Right atrium auricular region (tissue), 2 donors: ENCODE data around the gene HOXA2. TPM values are rescaled to one million over a fixed set of nuclear protein-coding genes. Genes with fewer than 3 reads are reported as not detected.
A peak's percentile ranks its signal among the peaks of the same experiment; 100 is the strongest.

Source experiments
- DNase-seq: peaks from one replicate; pipeline ENCODE4 v3.0.0-alpha.2; 2019; ENCODE audit warnings: low spot score
- H3K27ac ChIP-seq, 2 donors: fragments of 200-600 bp; sonication (generic); 1 replicate in 1 of 2; 2 replicates in 1 of 2; pipeline ENCODE4 v1.5.1; 2016 to 2019
- H3K27me3 ChIP-seq, 2 donors: fragments of 200-600 bp; sonication (generic); one replicate each; pipeline versions ENCODE4 v1.5.1 to v1.6.0; 2017 to 2019
- H3K36me3 ChIP-seq: fragments of 200-600 bp; sonication (generic); one replicate; pipeline ENCODE4 v1.5.1; 2016
- H3K4me1 ChIP-seq, 2 donors: fragments of 200-600 bp; sonication (generic); one replicate each; pipeline versions ENCODE4 v1.5.1 to v1.6.0; 2017 to 2019
- H3K4me3 ChIP-seq, 2 donors: fragments of 200-600 bp; sonication (generic); 1 replicate in 1 of 2; 2 replicates in 1 of 2; pipeline ENCODE4 v1.5.1; 2017 to 2019; ENCODE audit warnings: mild to moderate bottlenecking in 1 of 2, moderate library complexity in 1 of 2
- H3K9me3 ChIP-seq, 2 donors: fragments of 200-600 bp; sonication (generic); one replicate each; pipeline ENCODE4 v1.5.1; 2019
- CTCF ChIP-seq, 2 donors: fragments of 200-600 bp; sonication (generic); IDR thresholded peaks; one replicate each; pipeline ENCODE4 v1.5.1; 2019; ENCODE audit warnings: antibody characterized with exemption in 2 of 2
- total RNA-seq, 2 donors: library from RNA; depleted of rRNA; stranded (reverse); fragments of >200 nt; gene quantifications; one replicate each; pipeline ENCODE4 v1.1.0, GENCODE V29; 2016

HOXA2 gene
- total RNA-seq, 2 donors from 2014 or later = 0.16 to 0.33 TPM

DNA sequence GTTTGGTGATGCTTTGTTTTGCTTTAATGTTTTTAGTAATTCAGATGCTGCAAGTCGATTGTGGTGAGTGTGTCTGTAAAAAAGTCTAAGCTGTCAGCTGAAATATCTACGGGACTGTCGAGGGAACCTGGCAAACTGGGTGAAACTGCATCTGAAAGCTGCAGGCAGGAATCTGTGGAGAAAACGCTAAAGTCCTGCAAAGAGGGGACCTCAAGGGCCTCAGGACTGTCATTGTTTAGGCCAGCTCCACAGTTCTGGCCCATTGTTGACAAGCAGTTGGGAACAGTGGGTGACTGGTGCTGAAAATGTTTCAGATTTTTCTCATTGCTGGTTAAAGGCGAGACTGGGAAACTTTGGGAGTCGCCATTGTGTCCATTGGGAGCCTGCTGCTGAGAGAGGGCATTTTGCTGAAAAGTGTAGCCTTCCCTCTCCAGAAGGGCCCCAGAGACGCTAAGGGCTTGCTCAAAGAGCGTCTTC lies 1.8 kb downstream of the HOXA2 start:
- DNase-seq = no peak
- Histone ChIP-seq H3K4me1 (peaks cover 0 to 48% of the 10 kb centered on the region in 2 donors), H3K36me3 (no peaks in the 10 kb centered on the region), H3K9me3 (no peaks in the 10 kb centered on the region), H3K4me3 (peak overlapping the region in 1 of 2 donors; percentile 32), H3K27ac (peak overlapping the region in 1 of 2 donors; percentile 33), H3K27me3 (peaks cover 37 to 67% of the 10 kb centered on the region in 2 donors)
- no peak for TF ChIP-seq CTCF (IDR thresholded peaks at IDR 0.05)

DNA sequence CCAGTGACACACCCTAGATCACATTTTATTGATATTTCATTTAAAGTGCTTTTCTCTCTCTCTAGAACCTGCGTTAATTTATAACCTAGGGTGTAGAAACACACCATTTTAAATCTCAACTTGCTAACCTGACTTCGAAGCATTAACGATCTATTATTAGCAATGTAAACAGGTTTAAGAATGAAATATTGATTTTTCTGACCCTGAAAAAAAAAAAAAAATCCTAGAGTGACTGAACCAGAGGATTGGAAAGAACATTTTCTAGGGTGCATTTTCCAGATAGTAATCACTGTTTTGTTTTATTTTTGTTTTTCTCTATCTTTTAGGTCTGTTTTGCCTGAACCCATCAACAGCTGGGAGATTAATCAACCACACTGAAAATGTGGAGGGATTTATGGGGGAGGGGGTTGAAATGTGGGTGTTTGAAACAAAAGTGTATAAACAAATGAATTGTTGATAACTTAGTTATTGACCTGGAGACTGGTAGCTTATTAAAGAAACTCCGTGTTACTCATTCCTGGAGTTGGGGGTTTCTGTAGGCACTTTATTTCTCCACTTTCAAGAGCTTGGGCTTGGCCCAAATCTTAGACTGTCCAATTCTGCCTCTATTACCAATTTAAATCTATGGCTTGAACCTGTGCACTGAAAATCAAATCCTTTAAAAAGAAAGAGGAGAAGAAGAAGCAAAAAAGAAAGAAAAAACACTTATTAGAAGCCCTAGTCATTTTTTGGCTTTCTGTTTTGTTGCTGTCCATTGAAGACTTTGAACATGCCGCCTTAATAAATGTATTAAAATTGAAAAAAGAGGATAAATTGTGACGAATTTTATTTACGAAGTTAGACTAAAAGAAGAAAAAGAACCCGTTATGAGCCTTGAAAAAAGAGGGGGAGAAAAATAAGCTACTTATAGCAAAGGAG lies 2.8 kb downstream of the HOXA2 start:
- H3K4me3 ChIP-seq = no peak overlapping the region
- no peak overlapping the region for H3K27ac ChIP-seq
- DNase-seq = no peak
- no peaks in the 10 kb centered on the region for H3K36me3 ChIP-seq
- peaks cover 39 to 72% of the 10 kb centered on the region in 2 donors for H3K27me3 ChIP-seq
- H3K4me1 ChIP-seq = peaks cover 0 to 49% of the 10 kb centered on the region in 2 donors
- H3K9me3 ChIP-seq = no peaks in the 10 kb centered on the region
- no peak for TF ChIP-seq CTCF (IDR thresholded peaks at IDR 0.05)

- Histone ChIP-seq H3K9me3 (no peaks in the 10 kb centered on the region), H3K4me1 (peaks cover 0 to 49% of the 10 kb centered on the region in 2 donors), H3K27ac (peak overlapping the region in 1 of 2 donors; percentile 40), H3K4me3 (peak overlapping the region in 1 of 2 donors; percentile 10), H3K27me3 (peaks cover 40 to 67% of the 10 kb centered on the region in 2 donors), H3K36me3 (no peaks in the 10 kb centered on the region)
- no peak for TF ChIP-seq CTCF (IDR thresholded peaks at IDR 0.05)
- DNase-seq = no peak
These were observed 3.7 kb downstream of the HOXA2 start for GRCh38 chr7:27098578-27099451.

DNA sequence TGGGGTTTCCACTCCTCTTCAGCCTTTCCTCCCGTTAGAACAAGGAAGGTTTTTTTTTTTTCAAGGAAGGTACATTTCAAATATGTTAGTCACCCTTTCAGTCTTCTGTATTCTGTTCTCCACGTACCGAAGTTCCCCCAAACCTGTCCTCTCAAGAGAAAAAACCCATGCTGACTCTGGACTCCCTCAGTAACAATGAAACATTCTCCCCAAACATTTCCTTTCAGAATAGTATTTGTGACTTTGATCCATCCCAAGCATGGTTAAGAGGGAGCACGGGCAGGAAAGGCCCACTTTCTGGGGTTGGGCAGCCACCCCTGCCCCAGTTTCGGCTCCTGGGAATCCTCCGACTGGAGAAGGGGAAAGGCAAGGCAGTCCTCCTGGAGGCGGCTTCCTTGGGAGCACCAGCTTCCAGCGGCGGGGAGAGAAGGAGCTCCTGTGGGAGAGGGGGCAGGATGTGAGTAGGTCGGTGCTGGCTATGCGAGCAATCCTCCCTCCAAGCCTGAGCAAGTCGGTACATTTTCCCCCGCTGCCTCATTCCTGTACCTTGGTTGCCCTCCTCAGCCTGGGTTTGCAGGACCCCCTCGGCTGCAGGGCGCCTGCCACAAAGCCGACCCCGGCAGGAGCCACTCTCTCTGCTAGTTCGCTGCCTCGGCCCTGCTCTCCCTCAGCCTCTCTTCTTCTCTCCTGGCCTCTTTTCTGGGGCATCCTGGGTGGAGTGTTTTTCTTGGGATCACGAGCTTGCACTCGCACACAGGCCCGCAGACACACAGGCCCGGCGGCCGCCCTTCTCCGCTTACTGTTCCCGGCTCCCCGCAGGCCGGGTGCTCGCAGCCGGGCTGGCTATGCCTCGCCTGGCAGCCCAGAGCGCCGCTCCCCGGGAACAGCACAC lies 4.6 kb downstream of the HOXA2 start:
- Histone ChIP-seq H3K4me1 (peaks cover 0 to 49% of the 10 kb centered on the region in 2 donors), H3K27ac (peak overlapping the region in 1 of 2 donors; percentile 40), H3K36me3 (no peaks in the 10 kb centered on the region), H3K27me3 (peaks cover 36 to 61% of the 10 kb centered on the region in 2 donors), H3K4me3 (peak overlapping the region in 1 of 2 donors; percentile 10), H3K9me3 (no peaks in the 10 kb centered on the region)
- no peak for DNase-seq
- no peak for TF ChIP-seq CTCF (IDR thresholded peaks at IDR 0.05)
